Subcutaneous abdominal adipose tissue (tissue), 5 donors: Measurements from ENCODE around the gene GSDMA.
"Not testable (repeated sequence)": the region's sequence is repeated elsewhere in the genome, so short reads cannot be mapped to it uniquely, and the experiment has no call there.

ENCODE experiments used
- H3K27ac ChIP-seq: one replicate; pipeline ENCODE4 v1.7.0; 2013; ENCODE audit warnings: low read depth, mild to moderate bottlenecking, inconsistent platforms, low read length, moderate library complexity
- H3K27me3 ChIP-seq, 5 donors: one replicate each; pipeline ENCODE4 v1.7.0; 2013; ENCODE audit warnings: low read length in 5 of 5, inconsistent platforms in 1 of 5; ENCODE audit not compliant: control insufficient read depth in 5 of 5, insufficient read depth in 4 of 5
- H3K36me3 ChIP-seq, 5 donors: one replicate each; pipeline ENCODE4 v1.7.0; 2013; ENCODE audit warnings: low read length in 5 of 5; ENCODE audit not compliant: control insufficient read depth in 5 of 5, insufficient read depth in 5 of 5
- H3K4me1 ChIP-seq, 5 donors: one replicate each; pipeline ENCODE4 v1.7.0; 2013; ENCODE audit warnings: low read length in 5 of 5, mild to moderate bottlenecking in 3 of 5, moderate library complexity in 1 of 5; ENCODE audit not compliant: control insufficient read depth in 5 of 5, insufficient read depth in 5 of 5
- H3K4me3 ChIP-seq, 5 donors: one replicate each; pipeline ENCODE4 v1.7.0; 2013; ENCODE audit warnings: low read length in 5 of 5, low read depth in 1 of 5
- H3K9ac ChIP-seq, 5 donors: one replicate each; pipeline ENCODE4 v1.7.0; 2013; ENCODE audit warnings: low read length in 5 of 5, mild to moderate bottlenecking in 4 of 5, moderate library complexity in 3 of 5
- H3K9me3 ChIP-seq, 5 donors: one replicate each; pipeline ENCODE4 v1.7.0; 2013; ENCODE audit warnings: low read length in 5 of 5; ENCODE audit not compliant: control insufficient read depth in 5 of 5
- donor health status: healthy.
- donor health status: healthy.
- donor health status: healthy.
- donor health status: healthy.
- donor health status: healthy.

The GSDMA gene

GRCh38 chr17:39944393-39944711 is 18.5 kb upstream of the GSDMA start:
- H3K4me3 ChIP-seq: no peak overlapping the region
- no peak overlapping the region for H3K9ac ChIP-seq
- no peaks in the 10 kb centered on the region for H3K9me3 ChIP-seq
- no peaks in the 10 kb centered on the region for H3K36me3 ChIP-seq
- H3K27ac ChIP-seq: no peak overlapping the region
- peaks cover 0 to 2% (median 0%) of the 10 kb centered on the region in 5 donors for H3K27me3 ChIP-seq
- H3K4me1 ChIP-seq: peaks cover 0 to 5% (median 4%) of the 10 kb centered on the region in 5 donors

DNA sequence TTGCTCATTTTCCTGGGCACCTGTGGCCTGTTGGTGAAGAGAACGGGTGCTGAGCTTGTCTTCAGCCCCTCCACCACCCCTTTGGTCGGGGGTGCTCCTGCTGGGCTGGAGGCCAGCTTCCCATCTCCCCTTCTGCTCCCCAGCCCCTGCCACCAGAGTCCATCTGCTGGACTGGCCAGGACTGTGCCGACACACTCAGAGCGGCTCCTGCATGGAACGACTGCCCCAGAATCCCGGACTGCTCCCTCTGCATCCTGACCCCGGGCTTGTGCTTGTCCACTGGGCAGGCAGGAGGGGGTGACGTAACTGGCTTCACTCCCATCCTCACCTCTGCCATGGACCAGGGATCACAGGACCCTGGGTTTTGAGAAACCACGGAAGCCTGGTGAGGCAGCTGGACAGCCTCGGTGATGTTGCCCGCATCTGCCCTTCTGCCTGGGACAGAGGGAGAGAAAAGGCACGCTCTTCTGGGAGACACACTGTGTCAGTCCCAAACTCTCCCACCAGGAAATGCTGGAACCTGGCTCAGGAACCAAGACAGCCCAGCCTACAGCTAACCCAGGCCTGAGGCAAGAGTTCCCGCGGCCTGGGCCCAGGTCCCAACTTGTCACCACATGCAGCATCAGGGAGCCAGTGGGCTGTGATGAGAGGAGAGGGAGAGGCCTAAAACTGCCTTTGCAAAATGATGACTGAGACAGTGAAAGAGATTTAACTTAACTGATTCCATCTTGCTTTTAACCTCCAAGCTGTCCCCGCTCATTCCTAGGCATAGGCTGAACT is 16.1 kb upstream of the GSDMA start:
- H3K36me3 ChIP-seq: no peaks in the 10 kb centered on the region
- H3K9me3 ChIP-seq: no peaks in the 10 kb centered on the region
- H3K9ac ChIP-seq: no peak overlapping the region
- H3K4me1 ChIP-seq: peaks cover 0 to 8% (median 0%) of the 10 kb centered on the region in 5 donors
- H3K27ac ChIP-seq: no peak overlapping the region
- no peak overlapping the region for H3K4me3 ChIP-seq
- peaks cover 0 to 2% (median 0%) of the 10 kb centered on the region in 5 donors for H3K27me3 ChIP-seq

DNA sequence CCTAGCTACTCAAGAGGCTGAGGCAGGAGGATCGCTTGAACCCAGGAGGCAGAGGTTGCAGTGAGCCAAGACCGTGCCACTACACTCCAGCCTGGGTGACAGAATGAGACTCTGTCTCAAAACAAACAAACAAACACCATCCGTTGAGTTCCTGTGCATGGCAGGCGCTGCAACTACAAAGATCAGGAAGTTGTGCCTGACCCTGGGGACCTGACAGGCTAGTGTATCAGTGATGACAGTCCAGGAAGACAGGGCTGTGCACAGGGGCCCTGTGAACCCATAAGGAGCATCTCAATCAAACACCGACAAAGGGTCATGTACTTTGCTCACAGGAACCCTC is 14.3 kb upstream of the GSDMA start:
- not testable (repeated sequence) for H3K9ac ChIP-seq, H3K27me3 ChIP-seq, H3K9me3 ChIP-seq, H3K4me3 ChIP-seq, H3K36me3 ChIP-seq, H3K27ac ChIP-seq
- peaks cover 0 to 19% (median 10%) of the 10 kb centered on the region in 5 donors for H3K4me1 ChIP-seq

DNA sequence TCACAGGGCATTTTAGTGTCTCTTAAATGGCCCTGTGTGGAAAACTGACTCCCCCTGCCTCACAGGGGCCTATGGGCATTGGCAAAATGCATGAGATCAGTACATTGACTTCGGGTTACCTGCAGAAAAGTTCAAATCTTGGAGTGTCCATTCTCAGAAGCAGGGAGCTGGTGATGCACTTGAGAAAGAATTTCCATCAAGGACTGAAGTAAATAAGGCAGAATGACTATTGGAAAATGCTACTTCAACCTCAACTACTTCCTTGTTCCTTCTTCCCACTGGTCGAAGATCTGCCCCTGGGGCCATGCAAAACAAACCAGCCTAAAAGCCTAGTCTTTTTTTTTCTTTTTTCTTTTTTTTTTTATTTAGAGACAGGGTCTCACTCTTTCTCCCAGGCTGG is 13.8 kb upstream of the GSDMA start:
- H3K36me3 ChIP-seq: no peaks in the 10 kb centered on the region
- no peaks in the 10 kb centered on the region for H3K27me3 ChIP-seq
- H3K27ac ChIP-seq: no peak overlapping the region
- H3K4me1 ChIP-seq: peaks cover 0 to 22% (median 12%) of the 10 kb centered on the region in 5 donors
- H3K9me3 ChIP-seq: no peaks in the 10 kb centered on the region
- no peak overlapping the region for H3K4me3 ChIP-seq
- H3K9ac ChIP-seq: no peak overlapping the region

GRCh38 chr17:39950871-39951348 is 11.9 kb upstream of the GSDMA start:
- H3K27ac ChIP-seq: no peak overlapping the region
- H3K4me3 ChIP-seq: no peak overlapping the region
- no peak overlapping the region for H3K9ac ChIP-seq
- no peaks in the 10 kb centered on the region for H3K36me3 ChIP-seq
- peaks cover 0 to 22% (median 12%) of the 10 kb centered on the region in 5 donors for H3K4me1 ChIP-seq
- no peaks in the 10 kb centered on the region for H3K27me3 ChIP-seq
- no peaks in the 10 kb centered on the region for H3K9me3 ChIP-seq

DNA sequence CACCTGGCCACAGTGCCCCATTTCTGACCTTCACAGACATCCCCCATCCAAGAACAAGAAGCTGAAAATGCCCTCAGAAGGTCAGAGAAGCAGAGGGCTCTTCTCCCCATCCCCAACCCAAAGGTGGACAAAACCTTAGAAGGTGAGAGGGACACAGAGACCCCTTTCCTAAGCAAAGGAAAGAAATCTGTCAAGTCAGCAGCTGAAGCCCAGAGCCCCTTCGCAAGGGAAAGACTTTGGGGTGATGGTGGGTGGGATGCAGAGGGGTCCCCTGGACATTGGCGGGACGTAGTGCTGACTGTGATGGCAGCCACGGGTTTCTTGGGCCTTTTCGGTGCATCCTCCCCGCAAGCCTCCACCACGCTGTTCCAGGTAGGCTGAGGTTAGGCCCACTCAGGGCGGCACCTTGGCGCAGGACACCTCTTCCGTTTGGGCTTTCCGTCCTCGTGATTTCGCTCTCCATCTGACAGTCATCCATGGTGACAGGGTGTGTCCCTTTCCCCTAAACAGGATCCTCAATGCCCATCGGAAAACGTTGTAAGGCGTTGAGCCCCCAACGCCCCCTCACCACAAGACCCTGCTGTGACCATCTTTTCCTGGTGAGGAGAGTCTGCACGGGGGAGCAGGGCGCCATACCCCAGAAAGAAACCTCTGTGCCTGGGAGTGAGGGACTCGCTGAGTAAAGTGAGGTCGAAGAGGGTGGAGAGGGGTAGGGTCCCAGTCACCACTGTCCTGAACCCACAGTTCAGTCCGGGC is 10.7 kb upstream of the GSDMA start:
- Histone ChIP-seq H3K36me3 (no peaks in the 10 kb centered on the region), H3K9ac (peak overlapping the region in 4 of 5 donors; percentile 20 to 68 (median 43)), H3K4me3 (peak overlapping the region; percentile 55 to 71 (median 65)), H3K9me3 (no peaks in the 10 kb centered on the region), H3K27me3 (no peaks in the 10 kb centered on the region), H3K4me1 (peaks cover 0 to 22% (median 12%) of the 10 kb centered on the region in 5 donors), H3K27ac (no peak overlapping the region)

GRCh38 chr17:39952680-39953470 is 9.9 kb upstream of the GSDMA start:
- Histone ChIP-seq H3K36me3 (no peaks in the 10 kb centered on the region), H3K27ac (no peak overlapping the region), H3K9me3 (no peaks in the 10 kb centered on the region), H3K4me1 (peaks cover 0 to 22% (median 12%) of the 10 kb centered on the region in 5 donors), H3K9ac (peak overlapping the region in 3 of 5 donors; percentile 33 to 68 (median 53)), H3K4me3 (peak overlapping the region; percentile 55 to 71 (median 66)), H3K27me3 (no peaks in the 10 kb centered on the region)

GRCh38 chr17:39953471-39953888 is 9.3 kb upstream of the GSDMA start:
- Histone ChIP-seq H3K4me3 (peak overlapping the region; percentile 53 to 66 (median 64)), H3K27ac (no peak overlapping the region)

GRCh38 chr17:39954876-39955275 is 7.9 kb upstream of the GSDMA start:
- H3K4me1 ChIP-seq: peaks cover 0 to 22% (median 18%) of the 10 kb centered on the region in 5 donors
- H3K36me3 ChIP-seq: no peaks in the 10 kb centered on the region
- H3K27ac ChIP-seq: no peak overlapping the region
- no peaks in the 10 kb centered on the region for H3K9me3 ChIP-seq
- H3K4me3 ChIP-seq: no peak overlapping the region
- no peak overlapping the region for H3K9ac ChIP-seq
- no peaks in the 10 kb centered on the region for H3K27me3 ChIP-seq

More at GRCh38 chr17:39953471-39953888, 9.3 kb upstream of the GSDMA start:
- no peak overlapping the region for H3K9ac ChIP-seq
- H3K36me3 ChIP-seq: no peaks in the 10 kb centered on the region
- no peaks in the 10 kb centered on the region for H3K9me3 ChIP-seq
- no peaks in the 10 kb centered on the region for H3K27me3 ChIP-seq
- peaks cover 0 to 22% (median 12%) of the 10 kb centered on the region in 5 donors for H3K4me1 ChIP-seq
